Neutrophil (primary cell): ENCODE results near the gene UBE2H.
"Not testable (repeated sequence)": the region's sequence is repeated elsewhere in the genome, so short reads cannot be mapped to it uniquely, and the experiment has no call there.

Experiments
- H3K27ac ChIP-seq: fragments of 200-600 bp; sonication (generic); 2 replicates; pipeline ENCODE4 v1.5.1; 2016; ENCODE audit warnings: mild to moderate bottlenecking, moderate library complexity
- H3K27me3 ChIP-seq: fragments of 200-600 bp; sonication (generic); 2 replicates; pipeline ENCODE4 v1.6.0; 2016; ENCODE audit warnings: mild to moderate bottlenecking
- H3K36me3 ChIP-seq: fragments of 200-600 bp; sonication (generic); 2 replicates; pipeline ENCODE4 v1.5.1; 2017
- H3K4me1 ChIP-seq, 2 experiments: fragments of 200-600 bp in 1 of 2; sonication (generic) in 1 of 2; 1 replicate in 1 of 2; 2 replicates in 1 of 2; pipeline versions ENCODE4 v1.5.1 to v1.6.1; 2013 to 2016; ENCODE audit warnings: low read depth in 1 of 2, low read length in 1 of 2, mild to moderate bottlenecking in 1 of 2, moderate library complexity in 1 of 2; ENCODE audit not compliant: control insufficient read depth in 1 of 2, insufficient read depth in 1 of 2
- H3K4me3 ChIP-seq, 2 experiments: fragments of 200-600 bp in 1 of 2; sonication (generic) in 1 of 2; 1 replicate in 1 of 2; 2 replicates in 1 of 2; pipeline ENCODE4 v1.5.1; 2013 to 2016; ENCODE audit warnings: low read depth in 1 of 2, low read length in 1 of 2, mild to moderate bottlenecking in 1 of 2, moderate library complexity in 1 of 2
- H3K9me3 ChIP-seq: fragments of 200-600 bp; sonication (generic); 2 replicates; pipeline ENCODE4 v1.5.1; 2016
- CTCF ChIP-seq: fragments of 200-600 bp; sonication (generic); IDR thresholded peaks from 2 replicates; pipeline ENCODE4 v1.5.1; 2016; ENCODE audit warnings: antibody characterized with exemption

Gene UBE2H

GRCh38 chr7:129866251-129866650 is 86.5 kb downstream of the UBE2H start:
- no peak for TF ChIP-seq CTCF
- peaks cover 4 to 7% of the 10 kb centered on the region in 2 experiments for H3K4me1 ChIP-seq

GRCh38 chr7:129865925-129866201 is 86.9 kb downstream of the UBE2H start:
- peaks cover 8% of the 10 kb centered on the region for H3K36me3 ChIP-seq

More at GRCh38 chr7:129866251-129866650, 86.5 kb downstream of the UBE2H start:
- H3K9me3 ChIP-seq, result no peaks in the 10 kb centered on the region
- H3K36me3 ChIP-seq, result peaks cover 12% of the 10 kb centered on the region
- no peak overlapping the region for H3K27ac ChIP-seq
- H3K27me3 ChIP-seq, result no peaks in the 10 kb centered on the region
- H3K4me3 ChIP-seq, result no peak overlapping the region

GRCh38 chr7:129865093-129865924 is 87.5 kb downstream of the UBE2H start:
- Histone ChIP-seq H3K4me3 (no peak overlapping the region), H3K36me3 (peaks cover 3% of the 10 kb centered on the region), H3K9me3 (no peaks in the 10 kb centered on the region), H3K27ac (no peak overlapping the region), H3K27me3 (no peaks in the 10 kb centered on the region), H3K4me1 (peaks cover 14 to 16% of the 10 kb centered on the region in 2 experiments)
- TF ChIP-seq CTCF, result no peak

More at GRCh38 chr7:129865925-129866201, 86.9 kb downstream of the UBE2H start:
- H3K27me3 ChIP-seq, result no peaks in the 10 kb centered on the region
- H3K4me3 ChIP-seq, result no peak overlapping the region
- peaks cover 8 to 10% of the 10 kb centered on the region in 2 experiments for H3K4me1 ChIP-seq
- no peak overlapping the region for H3K27ac ChIP-seq
- TF ChIP-seq CTCF, result no peak
- no peaks in the 10 kb centered on the region for H3K9me3 ChIP-seq

- not testable (repeated sequence) for H3K36me3 ChIP-seq, H3K9me3 ChIP-seq, H3K27ac ChIP-seq, H3K4me3 ChIP-seq, H3K27me3 ChIP-seq
- peaks cover 20 to 22% of the 10 kb centered on the region in 2 experiments for H3K4me1 ChIP-seq
Observed at GRCh38 chr7:129864676-129865075, 88.1 kb downstream of the UBE2H start.

- no peak for TF ChIP-seq CTCF
- Histone ChIP-seq H3K9me3 (no peaks in the 10 kb centered on the region), H3K4me3 (no peak overlapping the region), H3K27ac (no peak overlapping the region), H3K4me1 (peaks cover 27 to 28% of the 10 kb centered on the region in 2 experiments), H3K27me3 (no peaks in the 10 kb centered on the region), H3K36me3 (no peaks in the 10 kb centered on the region)
Observed at GRCh38 chr7:129864042-129864441, 88.7 kb downstream of the UBE2H start.

- H3K36me3 ChIP-seq, result no peaks in the 10 kb centered on the region
- no peak overlapping the region for H3K27ac ChIP-seq
- no peak for TF ChIP-seq CTCF
- no peak overlapping the region for H3K4me3 ChIP-seq
- H3K27me3 ChIP-seq, result no peaks in the 10 kb centered on the region
- H3K9me3 ChIP-seq, result no peaks in the 10 kb centered on the region
- H3K4me1 ChIP-seq, result peaks cover 40 to 42% of the 10 kb centered on the region in 2 experiments
Observed at GRCh38 chr7:129862682-129863081, 90.1 kb downstream of the UBE2H start.

GRCh38 chr7:129860784-129861183 is 92.0 kb downstream of the UBE2H start:
- not testable (repeated sequence) for H3K36me3 ChIP-seq, H3K4me3 ChIP-seq, H3K27me3 ChIP-seq, H3K9me3 ChIP-seq
- peaks cover 45% of the 10 kb centered on the region in 2 experiments for H3K4me1 ChIP-seq
- H3K27ac ChIP-seq, result peak overlapping the region; percentile 83
